NCI-H1048 (cell line): Measurements from ENCODE around the gene ZNF544.

Experiments
- DNase-seq: peaks from one replicate; lab custom pipeline; 2025; lab: John Stamatoyannopoulos, UW

ZNF544 gene

DNA sequence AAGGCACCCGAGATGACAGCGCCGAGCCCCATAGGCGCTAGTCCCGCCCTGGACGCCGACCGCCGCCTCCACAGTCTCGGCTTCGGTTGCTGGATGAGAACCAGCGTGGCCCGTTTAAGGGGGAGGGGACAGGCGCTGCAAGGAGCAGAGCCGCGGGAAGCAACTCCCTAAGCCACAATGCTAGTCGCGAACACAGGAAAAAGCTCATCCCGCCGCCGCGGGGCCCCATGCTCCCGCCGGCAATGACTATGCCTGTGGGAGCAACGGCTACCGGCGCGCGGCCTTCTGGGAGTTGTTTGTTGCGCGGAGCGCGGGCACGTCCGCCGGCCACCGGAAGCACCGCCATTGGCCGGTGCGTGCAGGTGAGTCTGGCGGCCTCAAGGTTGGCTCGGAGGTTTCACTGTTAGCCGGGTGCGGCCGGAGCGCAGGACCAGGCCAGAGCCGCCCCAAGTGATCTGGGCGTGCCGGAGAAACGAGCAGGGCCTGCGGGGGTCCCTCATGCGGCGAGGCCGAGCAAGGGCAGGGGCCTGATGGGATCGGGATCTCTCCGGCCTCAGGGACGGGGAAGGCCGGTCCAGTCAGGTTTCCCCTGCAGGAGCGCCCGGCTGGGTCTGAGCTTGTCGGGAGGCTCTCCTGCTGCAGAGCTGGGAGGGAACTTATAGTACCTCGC, at the start of gene ZNF544:
ZNF544 (plus strand) TSS at position 330 of the 670 bp plus-strand sequence. CDS start 15,110 bp downstream, outside the sequence.
- peak; percentile 60 for DNase-seq

DNA sequence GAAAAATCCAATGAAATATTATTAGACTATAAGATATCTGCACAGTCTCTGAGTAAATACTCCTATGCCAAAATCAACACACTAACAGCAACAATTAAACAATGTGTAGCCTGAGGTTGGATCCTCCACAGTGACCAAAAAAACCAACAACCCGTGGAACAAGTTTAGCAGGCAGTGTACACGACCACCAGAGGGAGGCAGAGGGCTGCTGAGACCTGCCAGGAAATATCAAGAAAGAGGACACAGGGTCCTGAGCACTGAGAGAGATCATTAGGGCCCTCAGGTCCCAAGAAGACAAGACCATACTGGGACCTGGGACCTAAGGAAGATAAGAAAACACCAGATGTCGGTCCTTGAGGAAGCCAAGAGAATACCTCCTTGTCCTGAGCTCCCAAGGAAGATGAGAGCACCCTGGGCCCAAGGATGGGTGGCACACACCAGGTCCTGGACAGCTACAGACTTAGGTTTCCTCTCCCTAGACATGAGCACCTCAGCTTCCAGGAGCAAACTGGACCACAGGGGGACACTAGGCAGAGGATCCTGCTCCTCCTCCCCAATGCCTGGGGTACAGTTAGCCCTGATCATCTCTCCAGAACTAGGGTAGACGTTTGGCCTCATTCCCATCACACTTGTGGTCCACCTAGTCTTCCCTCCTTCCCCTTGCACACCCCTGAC, 46.7 kb upstream of the ZNF544 start:
- peak; percentile 44 for DNase-seq

DNA sequence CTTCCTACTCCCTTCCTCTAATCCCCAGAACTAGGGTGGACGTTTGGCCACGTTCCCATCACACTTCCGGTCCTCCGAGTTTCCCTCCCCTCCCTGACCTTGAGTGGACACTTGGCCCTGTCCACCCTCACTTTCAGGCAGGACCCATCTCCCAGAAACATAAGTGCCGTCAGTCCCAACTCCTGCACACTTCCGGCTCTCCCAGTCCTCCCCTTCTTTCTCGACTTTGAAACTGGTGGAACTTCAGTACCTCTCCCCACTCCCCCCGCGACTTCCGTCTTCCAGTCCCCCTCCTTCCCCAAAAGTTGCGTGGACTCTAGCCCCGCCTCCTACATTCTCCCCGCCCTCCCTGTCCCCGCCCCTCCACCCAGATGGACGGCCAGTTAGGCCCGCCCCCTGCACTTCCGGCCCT, 46.1 kb upstream of the ZNF544 start:
- DNase-seq = no peak

DNA sequence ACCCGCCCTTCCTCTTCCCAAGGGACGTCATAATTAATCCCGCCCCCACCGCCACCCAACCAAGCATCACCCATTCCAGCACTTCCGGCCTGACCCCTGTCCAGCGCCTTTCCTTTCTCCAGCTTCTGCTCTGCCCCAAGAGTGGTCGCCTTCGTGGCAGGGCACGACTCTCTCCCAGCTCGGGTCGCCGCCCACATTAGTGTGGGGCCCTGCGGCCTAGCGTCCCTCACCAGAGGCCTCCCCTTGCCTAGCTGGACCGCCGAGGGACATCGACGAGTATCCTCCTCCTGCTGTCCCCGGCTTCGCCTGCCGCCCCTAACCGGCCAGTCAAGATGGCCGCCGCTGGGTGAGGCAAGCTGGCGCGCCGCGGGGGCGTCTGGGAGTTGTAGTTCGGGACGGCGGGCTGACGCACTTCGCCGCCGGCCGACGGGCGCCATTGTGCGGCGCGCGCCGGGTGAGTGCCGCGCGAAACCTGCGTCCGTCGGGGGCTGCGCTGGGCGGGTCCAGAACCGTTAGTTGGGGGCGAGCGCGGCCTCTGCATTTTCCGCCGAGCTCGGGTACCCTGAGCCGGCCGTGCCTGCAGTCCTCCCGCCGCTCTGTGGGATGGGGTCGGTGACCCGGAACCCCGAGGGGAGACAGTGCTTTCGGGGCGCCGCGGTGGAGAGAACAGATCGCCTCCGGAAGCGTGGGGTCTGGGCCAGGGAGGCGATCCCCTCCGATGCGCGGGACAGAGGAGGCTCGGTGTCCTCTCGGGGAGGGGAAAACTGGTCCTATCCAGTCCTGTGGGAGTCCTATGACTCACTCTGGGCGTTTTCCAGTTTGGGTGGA, 45.5 kb upstream of the ZNF544 start, which contains the start of gene ZNF274:
ZNF274 (plus strand) TSS at position 73 of the 828 bp plus-strand sequence. CDS start 905 bp downstream, outside the sequence.
- peak; percentile 42 for DNase-seq

DNA sequence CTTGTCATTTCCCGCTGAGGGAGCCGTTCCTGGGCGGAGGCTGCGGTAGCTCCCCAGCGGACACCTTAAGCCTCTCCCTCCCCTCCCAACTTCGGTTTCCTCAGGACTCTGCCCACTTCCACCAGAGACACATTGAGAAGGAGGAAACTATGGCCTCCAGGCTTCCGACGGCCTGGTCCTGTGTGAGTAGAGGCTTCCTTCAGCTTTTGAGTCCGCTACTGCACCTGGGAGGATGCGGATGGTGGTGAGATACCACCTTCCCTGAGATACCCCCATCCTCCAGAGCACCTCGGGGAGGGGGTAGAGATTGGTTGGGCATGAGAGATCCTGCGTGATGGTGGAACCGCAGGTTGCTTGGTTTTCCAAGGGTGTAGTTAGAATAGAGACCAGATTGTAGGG, 44.9 kb upstream of the ZNF544 start:
- DNase-seq = no peak

DNA sequence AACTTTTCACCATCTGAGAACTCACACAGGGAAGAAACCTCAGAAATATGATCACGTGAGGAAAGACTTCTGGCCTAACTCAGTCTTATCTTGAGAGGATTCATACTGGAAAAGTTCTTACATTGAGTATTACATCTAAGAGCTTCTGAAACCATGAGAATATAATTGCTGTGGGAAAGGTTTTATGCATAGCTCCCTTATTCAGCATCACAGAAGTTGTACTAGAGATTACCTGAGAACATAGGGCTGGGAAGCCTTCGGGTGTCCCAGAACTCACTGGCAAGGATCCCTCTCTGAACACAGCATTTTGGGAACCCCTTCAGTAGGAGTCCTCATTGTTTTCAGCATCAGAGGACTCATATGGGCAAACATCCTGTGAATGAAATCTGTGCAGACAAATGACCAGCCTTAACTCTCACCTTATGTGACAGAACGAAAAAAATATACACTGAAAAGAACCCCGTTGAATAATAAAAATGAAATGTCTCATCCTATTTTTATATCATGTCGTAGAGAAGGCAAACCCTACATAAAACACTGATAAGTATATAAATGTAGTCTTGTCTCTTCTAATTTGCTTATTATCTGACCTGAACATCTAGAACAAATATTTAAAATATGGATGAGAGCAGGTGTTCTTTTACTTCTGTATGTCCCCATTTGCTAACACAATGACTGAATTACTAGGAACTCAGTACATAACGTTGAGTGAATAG, 31.7 kb upstream of the ZNF544 start:
- DNase-seq = no peak

DNA sequence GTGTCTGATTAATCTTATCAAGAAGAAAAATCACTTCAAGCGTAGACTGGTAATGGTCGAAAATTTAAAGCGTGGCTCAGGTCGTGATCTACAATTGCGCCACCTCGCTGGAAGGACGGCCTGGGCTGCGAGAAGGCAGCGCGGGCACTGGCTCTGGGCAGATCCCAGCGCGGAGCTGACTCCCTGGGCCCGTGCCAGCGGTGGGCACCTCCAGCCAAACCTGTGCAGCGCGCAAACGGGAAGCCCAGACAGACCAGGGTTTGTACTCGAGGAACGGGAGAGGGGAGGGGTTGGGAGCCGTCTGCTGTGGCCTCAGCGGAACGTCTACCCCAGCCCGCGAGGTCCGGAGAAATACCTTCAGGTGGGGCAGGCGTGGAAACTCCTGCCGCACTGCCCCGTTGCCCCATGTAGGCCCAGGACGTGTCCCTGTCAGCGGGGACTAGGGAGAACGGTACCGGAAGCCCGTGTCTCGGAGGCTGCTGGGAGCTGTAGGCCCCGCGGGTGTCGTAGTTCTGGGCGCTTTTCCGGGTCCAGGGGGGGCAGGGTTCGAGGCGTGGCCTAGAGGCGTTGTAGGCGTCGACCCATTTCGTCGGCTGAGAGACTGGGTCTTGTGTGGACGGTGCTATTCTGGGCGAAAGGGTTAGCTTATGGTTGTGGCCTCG, 24.8 kb upstream of the ZNF544 start:
- no peak for DNase-seq

DNA sequence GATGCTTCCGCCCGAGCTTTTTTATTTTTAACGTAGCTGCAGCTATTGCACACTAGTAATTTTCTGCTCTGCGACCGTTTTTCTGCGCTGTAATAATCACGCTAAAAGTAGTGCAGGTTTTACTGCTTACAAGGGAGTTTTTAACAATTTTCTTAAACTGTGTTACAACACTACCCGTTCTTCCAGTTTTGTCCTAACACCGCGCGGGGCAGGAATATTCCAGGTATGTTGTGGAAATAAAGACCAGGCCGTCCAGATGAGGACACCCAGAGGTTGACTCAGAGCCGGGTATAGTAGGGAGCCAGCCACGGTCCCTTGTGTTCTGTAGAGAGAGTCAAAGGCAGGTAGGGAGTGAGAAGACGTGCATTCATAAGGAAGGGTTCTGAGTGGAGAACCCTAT, 24.1 kb upstream of the ZNF544 start:
- DNase-seq = no peak

DNA sequence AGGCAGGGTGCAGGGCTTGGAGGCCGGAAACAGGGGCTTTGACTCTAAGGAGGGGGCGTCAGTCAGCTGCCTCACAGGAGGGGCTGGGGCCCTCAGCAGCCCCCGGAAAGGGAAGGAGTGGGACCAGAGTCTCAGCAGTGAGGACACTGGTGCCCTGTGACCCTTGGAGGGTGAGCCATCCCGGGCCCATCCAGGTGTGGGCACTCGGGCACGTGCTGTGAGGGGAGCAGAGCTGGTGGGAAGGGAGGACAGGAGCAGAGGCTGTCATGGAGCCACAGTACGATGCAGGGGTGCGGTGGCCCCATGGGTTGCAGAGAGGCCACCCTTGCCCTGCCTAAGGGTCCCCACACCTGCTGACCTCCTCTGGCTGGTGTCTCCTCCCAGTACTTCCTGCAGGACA, 19.1 kb upstream of the ZNF544 start:
- DNase-seq = no peak

DNA sequence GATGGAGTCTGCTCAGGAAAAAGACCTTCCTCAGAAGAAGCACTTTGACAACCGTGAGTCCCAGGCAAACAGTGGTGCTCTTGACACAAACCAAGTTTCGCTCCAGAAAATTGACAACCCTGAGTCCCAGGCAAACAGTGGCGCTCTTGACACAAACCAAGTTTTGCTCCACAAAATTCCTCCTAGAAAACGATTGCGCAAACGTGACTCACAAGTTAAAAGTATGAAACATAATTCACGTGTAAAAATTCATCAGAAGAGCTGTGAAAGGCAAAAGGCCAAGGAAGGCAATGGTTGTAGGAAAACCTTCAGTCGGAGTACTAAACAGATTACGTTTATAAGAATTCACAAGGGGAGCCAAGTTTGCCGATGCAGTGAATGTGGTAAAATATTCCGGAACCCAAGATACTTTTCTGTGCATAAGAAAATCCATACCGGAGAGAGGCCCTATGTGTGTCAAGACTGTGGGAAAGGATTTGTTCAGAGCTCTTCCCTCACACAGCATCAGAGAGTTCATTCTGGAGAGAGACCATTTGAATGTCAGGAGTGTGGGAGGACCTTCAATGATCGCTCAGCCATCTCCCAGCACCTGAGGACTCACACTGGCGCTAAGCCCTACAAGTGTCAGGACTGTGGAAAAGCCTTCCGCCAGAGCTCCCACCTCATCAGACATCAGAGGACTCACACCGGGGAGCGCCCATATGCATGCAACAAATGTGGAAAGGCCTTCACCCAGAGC, 16.2 kb upstream of the ZNF544 start:
- DNase-seq = no peak

DNA sequence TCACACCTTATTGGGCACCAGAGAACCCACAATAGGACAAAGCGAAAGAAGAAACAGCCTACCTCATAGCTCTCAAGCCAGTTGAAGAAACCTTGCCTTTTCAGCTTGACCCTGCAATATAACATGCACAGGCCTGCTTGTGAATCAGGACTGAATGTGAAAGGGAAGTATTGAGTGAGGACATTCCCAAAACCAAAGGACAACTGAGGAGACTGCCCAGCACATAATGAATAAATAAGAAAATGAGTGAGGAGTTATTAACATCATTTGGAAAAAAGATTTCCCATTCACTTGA, 15.7 kb upstream of the ZNF544 start:
- no peak for DNase-seq

DNA sequence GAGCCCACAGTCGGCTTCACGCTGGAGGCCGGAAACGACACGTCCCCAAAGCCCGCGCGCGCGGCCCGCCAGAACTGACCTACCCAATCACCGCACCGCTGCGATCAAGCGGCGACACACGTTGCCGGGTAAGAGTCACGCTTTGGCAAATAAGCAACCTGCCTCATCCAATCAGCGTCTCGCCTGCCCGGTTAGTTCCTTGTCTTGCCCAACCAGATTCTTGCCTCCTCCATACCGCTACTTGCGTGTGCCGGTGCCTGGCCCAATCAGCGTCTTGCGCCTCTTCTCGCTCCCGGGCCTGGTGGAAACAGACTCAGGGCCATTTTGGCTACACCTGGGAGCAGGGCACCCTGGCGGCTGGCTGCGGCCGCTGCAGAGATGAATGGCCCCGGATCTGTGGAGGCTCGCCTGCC, 11.6 kb upstream of the ZNF544 start:
- no peak for DNase-seq

DNA sequence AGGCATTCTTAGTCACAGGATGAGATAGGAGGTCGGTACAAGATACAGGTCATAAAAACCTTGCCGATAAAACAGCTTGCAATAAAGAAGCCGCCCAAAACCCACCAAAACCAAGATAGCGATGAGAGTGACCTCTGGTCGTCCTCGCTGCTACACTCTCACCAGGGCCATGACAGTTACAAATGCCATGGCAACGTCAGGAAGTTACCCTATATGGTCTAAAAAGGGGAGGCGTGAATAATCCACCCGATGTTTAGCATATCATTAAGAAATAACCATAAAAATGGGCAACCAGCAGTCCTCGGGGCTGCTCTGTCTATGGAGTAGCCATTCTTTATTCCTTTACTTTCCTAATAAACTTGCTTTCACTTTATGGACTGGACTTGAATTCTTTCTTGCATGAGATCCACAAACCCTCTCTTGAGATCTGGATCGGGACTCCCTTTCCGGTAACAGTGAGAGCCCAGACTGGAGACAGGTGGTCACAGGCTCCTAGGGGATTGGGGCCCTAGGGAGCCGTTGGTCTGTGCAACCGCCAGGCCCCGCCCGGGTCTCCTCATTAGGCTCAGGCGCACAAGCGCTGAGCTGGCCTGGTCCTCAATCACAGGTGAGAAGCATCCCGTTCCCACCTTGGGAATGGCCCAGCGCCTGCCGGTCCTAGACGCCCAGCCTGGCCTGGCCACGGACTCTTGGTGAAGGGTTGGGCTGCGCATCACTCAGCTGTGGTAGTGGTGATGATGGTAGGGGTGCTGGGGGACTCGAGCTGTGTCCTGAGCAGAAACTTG, 10.9 kb upstream of the ZNF544 start:
- no peak for DNase-seq

DNA sequence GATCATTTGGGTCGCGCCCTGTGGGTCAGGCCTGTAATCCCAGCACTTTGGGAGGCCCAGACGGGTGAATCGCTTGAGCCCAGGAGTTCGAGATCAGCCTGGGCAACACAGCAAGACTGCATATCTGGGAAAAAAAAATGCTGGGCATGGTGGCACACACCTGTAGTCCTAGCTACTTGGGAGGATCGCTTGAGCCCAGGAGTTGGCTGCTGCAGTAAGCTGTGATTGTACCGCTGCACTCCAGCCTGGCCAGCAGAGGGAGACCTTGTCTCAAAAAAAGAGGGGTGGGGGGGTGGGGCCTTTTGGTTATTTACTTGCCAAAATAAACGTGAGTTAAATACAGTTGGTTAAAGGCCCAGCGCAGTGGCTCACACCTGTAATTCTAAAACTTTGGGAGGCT, 9.8 kb upstream of the ZNF544 start:
- DNase-seq = no peak

DNA sequence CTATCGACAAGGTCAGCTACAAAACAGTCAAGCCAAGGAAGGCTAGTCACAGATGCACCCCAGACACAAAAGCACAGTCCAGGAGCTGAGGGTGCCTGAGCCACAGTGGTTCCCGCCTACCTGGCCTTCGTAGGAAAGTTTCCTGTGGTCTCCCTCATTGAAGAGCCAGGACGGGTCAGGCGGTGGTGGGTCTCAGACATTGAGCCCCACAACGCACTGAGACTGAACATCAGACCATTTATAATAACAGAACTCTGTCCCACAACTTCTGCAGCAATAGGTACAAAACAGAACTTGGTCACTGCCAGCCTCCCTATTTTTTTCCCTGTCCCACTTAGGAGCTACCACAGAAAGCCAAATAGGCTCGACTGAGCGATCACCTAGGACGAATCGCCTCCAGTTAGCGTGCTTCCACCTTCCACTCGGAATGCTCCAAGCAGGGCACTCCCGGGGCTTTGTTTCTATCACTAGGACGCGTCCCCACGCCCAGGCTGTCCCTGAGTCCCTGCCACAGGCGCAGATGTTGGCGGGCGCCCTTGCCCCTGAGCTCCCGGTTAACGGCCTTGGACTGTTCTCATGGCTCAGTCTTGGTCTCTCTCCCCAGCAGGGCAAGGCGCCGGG, 640 bp upstream of the ZNF544 start:
- no peak for DNase-seq

DNA sequence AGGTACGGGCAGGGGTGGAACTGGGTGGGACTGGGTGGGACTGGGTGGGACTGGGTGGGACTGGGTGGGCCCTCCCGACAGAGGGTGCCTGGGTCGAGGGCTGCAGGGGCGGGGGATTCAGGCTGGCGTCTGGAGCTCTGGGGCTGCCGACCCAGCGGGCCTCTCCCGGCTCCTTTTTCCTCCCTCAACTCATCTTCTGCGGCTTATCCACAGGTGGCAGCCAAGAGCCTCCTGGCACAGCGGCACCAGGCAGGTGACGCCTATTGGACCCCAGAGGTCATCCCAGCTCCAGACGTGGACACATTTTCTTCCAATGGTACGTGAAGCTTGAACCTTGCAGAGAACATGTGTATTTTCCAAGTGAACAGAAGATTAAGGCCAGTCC, 533 bp downstream of the ZNF544 start:
- no peak for DNase-seq

DNA sequence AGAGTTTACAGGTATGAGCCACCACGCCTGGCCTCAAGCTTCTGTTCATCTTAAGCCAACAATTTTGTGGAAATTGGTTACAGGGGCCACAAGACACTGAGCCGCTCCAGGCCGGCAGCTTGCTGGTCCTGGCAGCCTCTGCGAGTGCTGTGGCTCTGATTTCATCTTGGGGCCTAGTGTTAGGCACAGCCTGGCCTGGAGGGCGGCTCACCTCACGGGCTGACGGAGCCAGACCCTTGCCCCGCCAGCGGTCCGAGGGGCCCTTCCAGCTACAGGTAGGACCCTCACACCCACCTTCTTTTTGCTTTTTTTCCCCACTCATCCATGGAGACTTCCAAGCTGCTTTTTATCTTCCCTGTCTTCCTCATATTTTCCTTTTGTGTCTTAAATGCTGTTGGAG, 8.6 kb downstream of the ZNF544 start:
- no peak for DNase-seq

DNA sequence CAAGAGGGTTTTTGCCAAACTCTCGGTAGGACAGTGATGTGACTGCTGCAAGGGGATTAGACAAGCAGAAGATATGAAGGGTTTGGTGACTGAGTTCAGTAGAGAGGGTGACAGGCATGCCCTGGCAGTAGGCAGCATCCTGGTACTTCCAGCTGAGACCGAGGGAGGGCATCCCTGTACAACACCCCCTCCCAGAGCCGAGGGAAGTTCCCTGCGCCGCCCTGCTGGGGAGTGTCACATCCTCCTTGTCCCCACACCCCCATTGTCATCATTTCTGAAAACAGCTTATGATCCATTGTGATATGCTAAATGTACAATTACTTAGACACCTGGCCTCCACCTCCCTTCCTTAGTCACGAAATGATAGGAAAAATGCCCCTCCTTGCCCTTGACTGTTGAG, 14.6 kb downstream of the ZNF544 start:
- no peak for DNase-seq

DNA sequence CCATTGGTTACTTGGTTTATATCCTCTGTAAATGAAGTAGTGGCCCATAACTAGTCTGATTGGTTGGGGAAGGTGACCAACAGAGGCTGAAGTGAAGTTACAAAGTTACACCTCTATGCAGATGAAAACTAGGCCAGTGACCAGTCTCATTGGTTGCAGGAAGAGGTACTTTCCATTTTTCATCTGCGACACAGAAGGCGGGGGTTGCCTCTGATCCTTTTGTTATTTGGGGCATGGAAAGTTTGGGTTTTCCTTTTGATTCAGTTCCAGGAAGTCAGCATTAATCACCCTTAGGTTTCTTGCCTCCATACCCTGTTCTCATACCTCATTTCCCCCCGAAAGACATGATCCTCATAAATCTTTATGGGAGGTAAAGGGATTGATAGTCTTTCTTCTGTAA, 20.2 kb downstream of the ZNF544 start:
- DNase-seq = no peak

DNA sequence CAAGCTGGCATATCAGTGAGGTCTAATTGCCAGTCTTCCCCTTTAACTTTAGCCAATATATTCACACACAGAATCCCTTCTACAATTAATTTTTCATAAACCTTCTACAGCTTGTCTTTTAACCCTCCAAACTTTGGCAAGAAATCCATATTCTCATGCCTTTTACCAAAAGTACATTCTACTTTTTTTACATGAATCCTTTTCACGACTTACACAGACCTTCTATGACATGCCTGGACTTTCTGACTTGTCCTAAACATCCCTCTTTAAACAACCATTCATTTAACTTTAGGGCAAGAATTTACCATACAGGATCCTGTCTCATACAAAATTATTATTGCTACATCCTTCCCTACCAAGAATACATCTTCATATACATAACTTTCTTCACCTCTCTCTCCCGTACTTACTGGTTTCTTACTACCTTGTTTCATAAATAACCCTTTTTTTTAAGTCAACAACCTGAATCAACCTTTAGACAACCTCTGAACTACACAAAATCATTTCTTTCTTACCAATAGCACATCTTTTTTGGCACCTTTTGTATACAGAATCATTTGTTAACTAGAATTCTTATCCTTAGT, 23.5 kb downstream of the ZNF544 start:
- DNase-seq = no peak
